Transverse colon (tissue), 4 donors: ENCODE results near the gene SIN3A.
"Not testable (repeated sequence)": the region's sequence is repeated elsewhere in the genome, so short reads cannot be mapped to it uniquely, and the experiment has no call there.

Source experiments
- CTCF ChIP-seq, 5 experiments: fragments of 200-600 bp in 3 of 5; fragments of 450-650 bp in 2 of 5; sonication (generic) in 3 of 5; IDR thresholded peaks; 1 replicate in 2 of 5; 2 replicates in 3 of 5; pipeline ENCODE4 v1.5.1; 2016 to 2017; ENCODE audit warnings: antibody characterized with exemption in 5 of 5, inconsistent platforms in 3 of 5, mild to moderate bottlenecking in 2 of 5, moderate library complexity in 1 of 5
- EP300 ChIP-seq: sonication (generic); formaldehyde crosslinking; IDR thresholded peaks from one replicate; pipeline ENCODE4 v1.6.1; 2017; ENCODE audit warnings: antibody characterized with exemption, low read depth
- POLR2A ChIP-seq: fragments of 450-650 bp; IDR thresholded peaks from one replicate; pipeline ENCODE4 v1.6.1; 2016; ENCODE audit warnings: antibody characterized with exemption, mild to moderate bottlenecking, moderate library complexity
- POLR2AphosphoS5 ChIP-seq, 3 donors: sonication (generic); formaldehyde crosslinking; IDR thresholded peaks; one replicate each; pipeline ENCODE4 v1.6.1; 2016; ENCODE audit warnings: antibody characterized with exemption in 3 of 3

GRCh38 chr15:75343953-75344352 lies 107.5 kb downstream of the SIN3A start:
- TF ChIP-seq CTCF (IDR thresholded peaks at IDR 0.05); POLR2AphosphoS5 (IDR thresholded peaks at IDR 0.05); EP300; POLR2A: not testable (repeated sequence)
